HCT116 (cell line): ENCODE data around the gene MS4A4E. TPM values are rescaled to one million over a fixed set of nuclear protein-coding genes. Genes with fewer than 3 reads are reported as not detected.

Source experiments
- ATAC-seq: fragments of 200-7000 bp; cut with Tn5 transposase; 2 replicates; pipeline ENCODE4 v1.9.1; 2020; ENCODE audit warnings: mild to moderate bottlenecking, moderate library complexity
- BruUV-seq: library from RNA; stranded (reverse); fragments of 400-500 nt; replicated peaks from 2 replicates; lab custom pipeline; 2021; lab: Mats Ljungman, UMichigan
- CTCF ChIA-PET: fragments of 300-600 bp; sonication (Branson Sonifier 250); formaldehyde crosslinking; loops from one replicate; lab custom pipeline; 2021; ENCODE audit warnings: antibody characterized with exemption; lab: Charles Lee
- POLR2A ChIA-PET: fragments of 300-600, 350-600 bp; sonication (Branson Sonifier 250); formaldehyde crosslinking; loops from one replicate; lab custom pipeline; 2021; ENCODE audit warnings: antibody characterized with exemption; lab: Charles Lee
- RAD21 ChIA-PET, 2 experiments: fragments of 300-600 bp; sonication (Branson Sonifier 250); formaldehyde crosslinking; loops; one replicate each; lab custom pipeline; 2023; ENCODE audit warnings: low total read pairs in 2 of 2; ENCODE audit not compliant: uncharacterized antibody in 2 of 2, unreplicated experiment in 2 of 2, low non-redundant PET in 1 of 2; lab: Charles Lee
- DNase-seq: peaks from one replicate; pipeline ENCODE4 v3.0.0-alpha.2; 2010; ENCODE audit warnings: low read depth, low spot score
- H2AFZ ChIP-seq: fragments of 200-600 bp; shearing (Covaris generic), sonication (generic); 2 replicates; pipeline ENCODE4 v1.6.1; 2017; ENCODE audit warnings: low read depth, mixed run types, mixed read lengths, antibody characterized with exemption, low read length; ENCODE audit not compliant: poor library complexity, severe bottlenecking
- H3K27ac ChIP-seq: 2 replicates; pipeline ENCODE4 v1.5.1; 2012; ENCODE audit warnings: low read depth, low read length
- H3K27me3 ChIP-seq: fragments of 200-600 bp; sonication (generic); 2 replicates; pipeline ENCODE4 v1.6.1; 2016; ENCODE audit warnings: mixed run types, low read length, mixed read lengths; ENCODE audit not compliant: insufficient read depth
- H3K36me3 ChIP-seq, 2 experiments: fragments of 200-500 bp in 1 of 2; fragments of 200-600 bp in 1 of 2; sonication (Bioruptor generic) in 1 of 2; sonication (generic) in 1 of 2; 2 replicates each; pipeline versions ENCODE4 v1.5.1 to v1.6.1; 2014 to 2016; ENCODE audit warnings: low read length in 2 of 2, inconsistent platforms in 1 of 2, mixed read lengths in 1 of 2, mixed run types in 1 of 2; ENCODE audit not compliant: insufficient read depth in 2 of 2, control insufficient read depth in 1 of 2
- H3K4me1 ChIP-seq, 2 experiments: fragments of 200-600 bp in 1 of 2; sonication (generic) in 1 of 2; 2 replicates each; pipeline versions ENCODE4 v1.5.1 to v1.6.1; 2012 to 2017; ENCODE audit warnings: low read length in 2 of 2, inconsistent platforms in 1 of 2, mild to moderate bottlenecking in 1 of 2, mixed read lengths in 1 of 2, mixed run types in 1 of 2, moderate library complexity in 1 of 2; ENCODE audit not compliant: insufficient read depth in 2 of 2, control insufficient read depth in 1 of 2
- H3K4me2 ChIP-seq: fragments of 200-600 bp; sonication (generic); 2 replicates; pipeline ENCODE4 v1.6.1; 2017; ENCODE audit warnings: mixed run types, low read length, mixed read lengths
- H3K4me3 ChIP-seq, 2 experiments: fragments of 200-600 bp in 1 of 2; sonication (generic) in 1 of 2; replicated peaks in 1 of 2; 2 replicates each; pipeline ENCODE4 v1.5.1; 2011 to 2016; ENCODE audit warnings: low read length in 2 of 2, control low read depth in 1 of 2, low read depth in 1 of 2, mild to moderate bottlenecking in 1 of 2, mixed read lengths in 1 of 2, mixed run types in 1 of 2
- H3K79me2 ChIP-seq: fragments of 200-600 bp; sonication (generic); 2 replicates; pipeline ENCODE4 v1.6.1; 2017; ENCODE audit warnings: mild to moderate bottlenecking, mixed run types, low read length, moderate library complexity, mixed read lengths; ENCODE audit not compliant: insufficient read depth
- H3K9ac ChIP-seq: fragments of 200-600 bp; sonication (generic); 2 replicates; pipeline ENCODE4 v1.6.1; 2016; ENCODE audit warnings: low read length, mixed read lengths
- H3K9me2 ChIP-seq: fragments of 200-600 bp; sonication (generic), shearing (Covaris generic); 2 replicates; pipeline ENCODE4 v1.6.1; 2017; ENCODE audit warnings: mixed run types, mild to moderate bottlenecking, moderate library complexity; ENCODE audit not compliant: insufficient read depth
- H3K9me3 ChIP-seq, 2 experiments: fragments of 200-500 bp in 1 of 2; fragments of 200-600 bp in 1 of 2; sonication (Bioruptor generic) in 1 of 2; sonication (generic) in 1 of 2; 2 replicates each; pipeline ENCODE4 v1.6.1; 2014 to 2017; ENCODE audit warnings: low read length in 2 of 2, mixed read lengths in 2 of 2, inconsistent platforms in 1 of 2, low read depth in 1 of 2, mild to moderate bottlenecking in 1 of 2, mixed run types in 1 of 2, moderate library complexity in 1 of 2; ENCODE audit not compliant: control insufficient read depth in 1 of 2, insufficient read depth in 1 of 2
- H4K20me1 ChIP-seq: fragments of 200-600 bp; sonication (generic), shearing (Covaris generic); 2 replicates; pipeline ENCODE4 v1.6.1; 2017; ENCODE audit warnings: mixed run types, mild to moderate bottlenecking, moderate library complexity; ENCODE audit not compliant: insufficient read depth
- ATF3 ChIP-seq: IDR thresholded peaks from 2 replicates; pipeline ENCODE4 v1.6.1; 2012
- CBX3 ChIP-seq: IDR thresholded peaks from 2 replicates; pipeline ENCODE4 v1.6.1; 2012; ENCODE audit warnings: low read depth
- EGR1 ChIP-seq: IDR thresholded peaks from 2 replicates; pipeline ENCODE4 v1.6.1; 2012; ENCODE audit warnings: low read depth
- ELF1 ChIP-seq: IDR thresholded peaks from 2 replicates; pipeline ENCODE4 v1.6.1; 2012; ENCODE audit warnings: low read depth, borderline replicate concordance
- EZH2 ChIP-seq: fragments of 200-600 bp; sonication (generic); IDR thresholded peaks from 2 replicates; pipeline ENCODE4 v1.6.1; 2017; ENCODE audit warnings: antibody characterized with exemption, mixed run types
- EZH2phosphoT487 ChIP-seq: fragments of 200-600 bp; IDR thresholded peaks from 2 replicates; pipeline ENCODE4 v1.6.1; 2018; ENCODE audit warnings: antibody characterized with exemption, borderline replicate concordance
- JUND ChIP-seq: IDR thresholded peaks from 2 replicates; pipeline ENCODE4 v1.6.1; 2012
- POLR2A ChIP-seq: IDR thresholded peaks from 2 replicates; pipeline ENCODE4 v1.7.0; 2011; ENCODE audit warnings: borderline replicate concordance; ENCODE audit not compliant: insufficient read depth, insufficient read length; ENCODE audit errors: extremely low read depth
- SIN3A ChIP-seq: IDR thresholded peaks from 2 replicates; pipeline ENCODE4 v1.6.1; 2012; ENCODE audit warnings: low read depth
- SP1 ChIP-seq: IDR thresholded peaks from 2 replicates; pipeline ENCODE4 v1.6.1; 2012; ENCODE audit warnings: low read depth
- SRF ChIP-seq: IDR thresholded peaks from 2 replicates; pipeline ENCODE4 v1.6.1; 2012; ENCODE audit warnings: low read depth
- TCF7L2 ChIP-seq: IDR thresholded peaks from 2 replicates; pipeline ENCODE4 v1.7.0; 2011; ENCODE audit warnings: borderline replicate concordance, inconsistent platforms; ENCODE audit not compliant: insufficient read depth, insufficient read length; ENCODE audit errors: extremely low read depth
- YY1 ChIP-seq: IDR thresholded peaks from 2 replicates; pipeline ENCODE4 v1.6.1; 2011; ENCODE audit warnings: low read length, low read depth, moderate library complexity, mild to moderate bottlenecking; ENCODE audit not compliant: insufficient replicate concordance; ENCODE audit errors: extremely low read depth
- ZFX ChIP-seq: fragments of 450-650 bp; IDR thresholded peaks from 2 replicates; pipeline ENCODE4 v1.6.1; 2017
- ZNF274 ChIP-seq: fragments of 200-500 bp; sonication (Bioruptor generic); IDR thresholded peaks from 2 replicates; pipeline ENCODE4 v1.6.1; 2014; ENCODE audit warnings: mild to moderate bottlenecking, low read depth, low read length, inconsistent platforms
- intact Hi-C: fragments of 100-400 bp; cut with micrococcal nuclease; formaldehyde crosslinking; loops from 2 replicates; pipeline ENCODE4 v1.10.0; 2022
- total RNA-seq: library from RNA; stranded (reverse); gene quantifications from one replicate; pipeline ENCODE4 v1.2.1, GENCODE V29; 2021; ENCODE audit not compliant: unreplicated experiment

The MS4A4E gene
- total RNA-seq, 1 experiment from 2014 or later, result not detected

GRCh38 chr11:60208951-60209350 lies 34.0 kb downstream of the MS4A4E start:
- Histone ChIP-seq H3K4me1 (no peaks in the 10 kb centered on the region), H3K9ac (no peak overlapping the region), H3K9me3 (no peaks in the 10 kb centered on the region), H3K27me3 (no peaks in the 10 kb centered on the region), H3K4me3 (no peak overlapping the region), H3K27ac (no peak overlapping the region), H2AFZ (no peak overlapping the region), H3K79me2 (no peaks in the 10 kb centered on the region), H3K36me3 (no peaks in the 10 kb centered on the region), H3K9me2 (no peaks in the 10 kb centered on the region), H4K20me1 (no peaks in the 10 kb centered on the region), H3K4me2 (no peak overlapping the region)
- no peak for TF ChIP-seq ATF3
- TF ChIP-seq EGR1, result no peak
- no peak for TF ChIP-seq ZFX
- no peak for TF ChIP-seq YY1
- TF ChIP-seq ZNF274, result no peak
- TF ChIP-seq JUND, result no peak
- TF ChIP-seq SP1, result no peak
- TF ChIP-seq EZH2phosphoT487, result no peak
- no peak for TF ChIP-seq TCF7L2
- TF ChIP-seq CBX3, result no peak
- no peak for TF ChIP-seq SRF
- TF ChIP-seq ELF1, result no peak
- TF ChIP-seq POLR2A, result no peak
- no peak for TF ChIP-seq EZH2
- no peak for TF ChIP-seq SIN3A
- ChIA-PET RAD21 (no interaction called here), POLR2A (no interaction called here), CTCF (no interaction called here)
- DNase-seq (no peak), ATAC-seq (no peak)
- BruUV-seq, result no TSS peak
- intact Hi-C loops, result no loop called here
